Neuronal stem cell (in vitro differentiated cells): ENCODE results near the gene ZDHHC11.

ENCODE experiments used
- DNase-seq: peaks from one replicate; pipeline ENCODE4 v3.0.0-alpha.2; 2013; ENCODE audit warnings: low spot score
- H2AFZ ChIP-seq: one replicate; pipeline ENCODE4 v1.6.1; 2013; ENCODE audit warnings: mild to moderate bottlenecking, low read length, inconsistent platforms
- H2AK5ac ChIP-seq: 2 replicates; pipeline ENCODE4 v1.6.1; 2013; ENCODE audit warnings: low read depth, mild to moderate bottlenecking, inconsistent platforms, low read length, moderate library complexity, mixed read lengths
- H2BK120ac ChIP-seq: 2 replicates; pipeline ENCODE4 v1.6.1; 2013; ENCODE audit warnings: low read depth, mild to moderate bottlenecking, inconsistent platforms, low read length, moderate library complexity, mixed read lengths
- H2BK12ac ChIP-seq: one replicate; pipeline ENCODE4 v1.6.1; 2013; ENCODE audit warnings: low read length, inconsistent platforms
- H2BK15ac ChIP-seq: 2 replicates; pipeline ENCODE4 v1.6.1; 2013; ENCODE audit warnings: mild to moderate bottlenecking, low read length, inconsistent platforms, mixed read lengths
- H2BK5ac ChIP-seq: one replicate; pipeline ENCODE4 v1.6.1; 2013; ENCODE audit warnings: inconsistent platforms, mild to moderate bottlenecking, low read length, moderate library complexity
- H3K14ac ChIP-seq: one replicate; pipeline ENCODE4 v1.6.1; 2013; ENCODE audit warnings: low read length, inconsistent platforms
- H3K18ac ChIP-seq: 2 replicates; pipeline ENCODE4 v1.6.1; 2013; ENCODE audit warnings: low read length, inconsistent platforms
- H3K23ac ChIP-seq: 2 replicates; pipeline ENCODE4 v1.6.1; 2013; ENCODE audit warnings: low read depth, mild to moderate bottlenecking, mixed read lengths, low read length, inconsistent platforms; ENCODE audit not compliant: poor library complexity
- H3K27ac ChIP-seq: replicated peaks from 3 replicates; pipeline ENCODE4 v1.5.1; 2013; ENCODE audit warnings: low read length, inconsistent platforms
- H3K27me3 ChIP-seq, 3 experiments: 2 replicates each; pipeline ENCODE4 v1.6.1; 2013; ENCODE audit warnings: low read length in 3 of 3, mild to moderate bottlenecking in 2 of 3, inconsistent platforms in 1 of 3, low read depth in 1 of 3, mixed read lengths in 1 of 3, moderate library complexity in 1 of 3; ENCODE audit not compliant: control insufficient read depth in 3 of 3, insufficient read depth in 3 of 3
- H3K36me3 ChIP-seq, 2 donors: replicated peaks in 1 of 2; 2 replicates each; pipeline ENCODE4 v1.6.1; 2013; ENCODE audit warnings: low read length in 2 of 2; ENCODE audit not compliant: control insufficient read depth in 2 of 2, insufficient read depth in 2 of 2
- H3K4ac ChIP-seq: 2 replicates; pipeline ENCODE4 v1.6.1; 2013; ENCODE audit warnings: inconsistent platforms, mild to moderate bottlenecking, low read length, moderate library complexity
- H3K4me1 ChIP-seq, 2 donors: 1 replicate in 1 of 2; 2 replicates in 1 of 2; pipeline ENCODE4 v1.6.1; 2013; ENCODE audit warnings: low read length in 2 of 2, low read depth in 1 of 2; ENCODE audit not compliant: control insufficient read depth in 2 of 2, insufficient read depth in 1 of 2
- H3K4me2 ChIP-seq: one replicate; pipeline ENCODE4 v1.6.1; 2013; ENCODE audit warnings: mild to moderate bottlenecking, low read length, inconsistent platforms; ENCODE audit not compliant: insufficient read depth, poor library complexity, severe bottlenecking
- H3K4me3 ChIP-seq, 2 donors: 2 replicates each; pipeline ENCODE4 v1.5.1; 2013; ENCODE audit warnings: low read length in 2 of 2, mild to moderate bottlenecking in 2 of 2, inconsistent platforms in 1 of 2, moderate library complexity in 1 of 2
- H3K79me1 ChIP-seq: one replicate; pipeline ENCODE4 v1.6.1; 2013; ENCODE audit warnings: low read depth, mild to moderate bottlenecking, inconsistent platforms, low read length, moderate library complexity
- H3K9ac ChIP-seq: one replicate; pipeline ENCODE4 v1.6.1; 2013; ENCODE audit warnings: mild to moderate bottlenecking, low read depth, low read length, inconsistent platforms; ENCODE audit not compliant: poor library complexity
- H3K9me3 ChIP-seq, 2 donors: replicated peaks in 1 of 2; 2 replicates each; pipeline versions ENCODE3 to v1.6.1; 2013; ENCODE audit warnings: low read length in 2 of 2, mild to moderate bottlenecking in 2 of 2, inconsistent platforms in 1 of 2, low read depth in 1 of 2, mixed read lengths in 1 of 2, moderate library complexity in 1 of 2; ENCODE audit not compliant: control insufficient read depth in 2 of 2, insufficient read depth in 1 of 2
- H4K8ac ChIP-seq: one replicate; pipeline ENCODE4 v1.6.1; 2013; ENCODE audit warnings: low read depth, mild to moderate bottlenecking, inconsistent platforms, low read length, moderate library complexity
- H4K91ac ChIP-seq: one replicate; pipeline ENCODE4 v1.6.1; 2013; ENCODE audit warnings: low read length, low read depth, mild to moderate bottlenecking, inconsistent platforms; ENCODE audit not compliant: poor library complexity
- WGBS, 2 donors: extraction: QIAGEN DNeasy Blood & Tissue Kit; methylation state at CpG; one replicate each; pipeline ENCODE4 v1.1.7; 2013; ENCODE audit warnings: missing lambda C conversion rate in 2 of 2, mixed read lengths in 1 of 2; ENCODE audit not compliant: insufficient read length in 2 of 2, insufficient replicate concordance in 1 of 2; ENCODE audit errors: extremely low coverage in 2 of 2; 5-methylcytosine and 5-hydroxymethylcytosine counted together

ZDHHC11 gene

GRCh38 chr5:856531-857425 is 6.0 kb upstream of the ZDHHC11 start:
- H2AFZ ChIP-seq, result no peak overlapping the region
- H4K8ac ChIP-seq, result no peak overlapping the region
- peak overlapping the region in 1 of 2 donors; percentile 68 for H3K4me3 ChIP-seq
- no peak overlapping the region for H2BK120ac ChIP-seq
- H3K27me3 ChIP-seq, result peaks cover 0 to 2% (median 0%) of the 10 kb centered on the region in 3 experiments
- peak overlapping the region; percentile 62 for H3K23ac ChIP-seq
- no peak overlapping the region for H2BK15ac ChIP-seq
- peaks cover 11% of the 10 kb centered on the region for H3K79me1 ChIP-seq
- no peak overlapping the region for H2BK12ac ChIP-seq
- peak overlapping the region; percentile 56 for H3K14ac ChIP-seq
- H3K18ac ChIP-seq, result no peak overlapping the region
- H3K9ac ChIP-seq, result peak overlapping the region; percentile 51
- 100% methylated on average over 5 of the region's 16 CpGs; no CpG with 5 or more reads in 1 of the 2 donors for WGBS, 2 donors
- H2AK5ac ChIP-seq, result no peak overlapping the region
- no peak overlapping the region for H2BK5ac ChIP-seq
- DNase-seq, result no peak
- no peak overlapping the region for H3K27ac ChIP-seq
- peaks cover 0 to 9% of the 10 kb centered on the region in 2 donors for H3K4me1 ChIP-seq
- H3K9me3 ChIP-seq, result peaks cover 0 to 8% of the 10 kb centered on the region in 2 donors
- no peak overlapping the region for H3K4ac ChIP-seq
- H3K4me2 ChIP-seq, result no peak overlapping the region
- peak overlapping the region; percentile 38 for H4K91ac ChIP-seq
- peaks cover 3 to 8% of the 10 kb centered on the region in 2 donors for H3K36me3 ChIP-seq

GRCh38 chr5:855771-856530 is 5.2 kb upstream of the ZDHHC11 start:
- Histone ChIP-seq H3K79me1 (peaks cover 5% of the 10 kb centered on the region), H3K4me3 (peak overlapping the region in 1 of 2 donors; percentile 68), H3K27me3 (peaks cover 0 to 2% (median 0%) of the 10 kb centered on the region in 3 experiments), H3K4me2 (no peak overlapping the region), H2BK15ac (no peak overlapping the region), H2BK5ac (no peak overlapping the region), H3K9me3 (peaks cover 0 to 8% of the 10 kb centered on the region in 2 donors), H4K91ac (peak overlapping the region; percentile 38), H2AFZ (no peak overlapping the region), H3K4me1 (peaks cover 1 to 11% of the 10 kb centered on the region in 2 donors), H3K9ac (peak overlapping the region; percentile 51), H4K8ac (no peak overlapping the region), H2AK5ac (no peak overlapping the region), H3K36me3 (peaks cover 3 to 4% of the 10 kb centered on the region in 2 donors), H2BK120ac (no peak overlapping the region), H2BK12ac (no peak overlapping the region), H3K18ac (no peak overlapping the region), H3K27ac (no peak overlapping the region), H3K4ac (no peak overlapping the region), H3K14ac (peak overlapping the region; percentile 56), H3K23ac (peak overlapping the region; percentile 62)
- no peak for DNase-seq
- 100% methylated on average over 5 of the region's 21 CpGs; no CpG with 5 or more reads in 1 of the 2 donors for WGBS, 2 donors

GRCh38 chr5:854966-855743 is 4.4 kb upstream of the ZDHHC11 start:
- no peak overlapping the region for H2BK12ac ChIP-seq
- H3K27me3 ChIP-seq, result peaks cover 0 to 2% (median 0%) of the 10 kb centered on the region in 3 experiments
- H2BK5ac ChIP-seq, result peak overlapping the region; percentile 13
- no peak for DNase-seq
- H2AFZ ChIP-seq, result no peak overlapping the region
- H3K9ac ChIP-seq, result no peak overlapping the region
- no peak overlapping the region for H3K23ac ChIP-seq
- H3K4me2 ChIP-seq, result no peak overlapping the region
- H2BK120ac ChIP-seq, result no peak overlapping the region
- H3K18ac ChIP-seq, result no peak overlapping the region
- H4K91ac ChIP-seq, result no peak overlapping the region
- H3K4ac ChIP-seq, result no peak overlapping the region
- peaks cover 0 to 4% of the 10 kb centered on the region in 2 donors for H3K36me3 ChIP-seq
- no peak overlapping the region for H2BK15ac ChIP-seq
- H3K4me3 ChIP-seq, result no peak overlapping the region
- no peak overlapping the region for H4K8ac ChIP-seq
- no CpG with 5 or more reads among the region's 32 CpGs for WGBS, 2 donors
- H3K79me1 ChIP-seq, result peaks cover 2% of the 10 kb centered on the region
- H3K14ac ChIP-seq, result no peak overlapping the region
- peaks cover 9 to 18% of the 10 kb centered on the region in 2 donors for H3K4me1 ChIP-seq
- H3K9me3 ChIP-seq, result peaks cover 0 to 8% of the 10 kb centered on the region in 2 donors
- no peak overlapping the region for H3K27ac ChIP-seq
- H2AK5ac ChIP-seq, result no peak overlapping the region
